GM23248 (cell line): ENCODE data around the gene CHST12. TPM values are rescaled to one million over a fixed set of nuclear protein-coding genes. Genes with fewer than 3 reads are reported as not detected.

Source experiments
- DNase-seq: peaks from one replicate; pipeline ENCODE4 v3.0.0-alpha.2; 2015
- H2AFZ ChIP-seq: fragments of 200-600 bp; sonication (generic); 2 replicates; pipeline ENCODE4 v1.6.1; 2016; ENCODE audit warnings: antibody characterized with exemption
- H3F3A ChIP-seq: fragments of 200-600 bp; sonication (generic); 2 replicates; pipeline ENCODE4 v1.6.1; 2016; ENCODE audit warnings: mild to moderate bottlenecking, antibody characterized with exemption, mixed run types; ENCODE audit not compliant: insufficient read depth
- H3K27ac ChIP-seq: fragments of 200-600 bp; sonication (generic); 2 replicates; pipeline ENCODE4 v1.5.1; 2016; ENCODE audit warnings: mild to moderate bottlenecking
- H3K27me3 ChIP-seq: fragments of 200-600 bp; sonication (generic); replicated peaks from 2 replicates; pipeline ENCODE4 v1.6.1; 2016; ENCODE audit warnings: mild to moderate bottlenecking; ENCODE audit not compliant: insufficient read depth
- H3K36me3 ChIP-seq: fragments of 200-600 bp; sonication (generic); 2 replicates; pipeline ENCODE4 v1.6.1; 2016; ENCODE audit warnings: low read depth, mild to moderate bottlenecking
- H3K4me1 ChIP-seq: fragments of 200-600 bp; sonication (generic); 2 replicates; pipeline ENCODE4 v1.6.1; 2016; ENCODE audit warnings: mild to moderate bottlenecking; ENCODE audit not compliant: insufficient read depth
- H3K4me2 ChIP-seq: fragments of 200-600 bp; sonication (generic); one replicate; pipeline ENCODE4 v1.6.1; 2016; ENCODE audit warnings: mild to moderate bottlenecking; ENCODE audit not compliant: unreplicated experiment
- H3K4me3 ChIP-seq: fragments of 200-600 bp; sonication (generic); 2 replicates; pipeline ENCODE4 v1.5.1; 2016; ENCODE audit warnings: mild to moderate bottlenecking
- H3K79me2 ChIP-seq: fragments of 200-600 bp; sonication (generic); 2 replicates; pipeline ENCODE4 v1.6.1; 2016; ENCODE audit warnings: mild to moderate bottlenecking; ENCODE audit not compliant: insufficient read depth
- H3K9ac ChIP-seq: fragments of 200-600 bp; sonication (generic); 2 replicates; pipeline ENCODE4 v1.6.1; 2016; ENCODE audit warnings: mild to moderate bottlenecking
- H3K9me2 ChIP-seq: fragments of 200-600 bp; sonication (generic); 2 replicates; pipeline ENCODE4 v1.6.1; 2016; ENCODE audit warnings: mixed run types, mild to moderate bottlenecking, moderate library complexity; ENCODE audit not compliant: insufficient read depth
- H3K9me3 ChIP-seq: fragments of 200-600 bp; sonication (generic); one replicate; pipeline ENCODE4 v1.6.1; 2017; ENCODE audit warnings: low read depth
- H4K20me1 ChIP-seq: fragments of 200-600 bp; sonication (generic); 2 replicates; pipeline ENCODE4 v1.6.0; 2016; ENCODE audit not compliant: insufficient read depth
- EZH2 ChIP-seq: fragments of 200-600 bp; sonication (generic); IDR thresholded peaks from 2 replicates; pipeline ENCODE4 v1.6.1; 2018; ENCODE audit warnings: antibody characterized with exemption, mild to moderate bottlenecking; ENCODE audit not compliant: insufficient read depth, poor library complexity, severe bottlenecking
- EZH2phosphoT487 ChIP-seq: fragments of 200-600 bp; sonication (generic); IDR thresholded peaks from 2 replicates; pipeline ENCODE4 v1.6.1; 2018; ENCODE audit warnings: antibody characterized with exemption, moderate library complexity, mild to moderate bottlenecking, low read depth; ENCODE audit not compliant: insufficient read depth
- WGBS, 2 experiments: methylation state at CpG; one replicate each; pipeline ENCODE4 v1.1.6; 2015 to 2017; ENCODE audit warnings: low lambda C conversion rate in 2 of 2, low coverage in 1 of 2; ENCODE audit errors: missing lambda C conversion rate in 2 of 2; 5-methylcytosine and 5-hydroxymethylcytosine counted together
- in situ Hi-C: fragments of 300-500 bp; cut with MboI; formaldehyde crosslinking; loops from 2 replicates; pipeline ENCODE4 v1.15.0; 2020
- polyA plus RNA-seq: library from polyadenylated mRNA; unstranded; fragments of >200 nt; fragmentation: Nextera tagmentation; extraction: Ambion mirVana; gene quantifications from 2 replicates; pipeline ENCODE4 v1.2.1, GENCODE V29; 2016
- total RNA-seq: library from RNA; depleted of rRNA; stranded (reverse); fragments of >200 nt; shearing (Covaris generic); gene quantifications from 2 replicates; pipeline ENCODE4 v1.2.3, GENCODE V29; 2014

Gene CHST12
- total and polyA plus RNA-seq, 2 experiments from 2014 or later: 10.6 to 33.7 TPM

- 42 to 47% methylated on average over 17 to 19 of the region's 19 CpGs for WGBS, 2 experiments
- no peak for DNase-seq
- peaks cover 13% of the 10 kb centered on the region for H3K4me1 ChIP-seq
- H3K9me2 ChIP-seq: no peaks in the 10 kb centered on the region
- TF ChIP-seq EZH2 (no peak), EZH2phosphoT487 (no peak)
- H3K9ac ChIP-seq: no peak overlapping the region
- no peaks in the 10 kb centered on the region for H3K9me3 ChIP-seq
- no peaks in the 10 kb centered on the region for H3K27me3 ChIP-seq
- H3K27ac ChIP-seq: no peak overlapping the region
- H3K4me3 ChIP-seq: no peak overlapping the region
- H3K4me2 ChIP-seq: peak overlapping the region; percentile 13
- no peaks in the 10 kb centered on the region for H3K36me3 ChIP-seq
- no peaks in the 10 kb centered on the region for H4K20me1 ChIP-seq
- H3K79me2 ChIP-seq: no peaks in the 10 kb centered on the region
- peak overlapping the region; percentile 60; the same call in 1 of the 2 replicates for H2AFZ ChIP-seq
- in situ Hi-C loops: no loop called here
- no peaks in the 10 kb centered on the region for H3F3A ChIP-seq
Observed at GRCh38 chr7:2478800-2479199, 75.4 kb downstream of the CHST12 start.

GRCh38 chr7:2479276-2480069 is 76.1 kb downstream of the CHST12 start:
- no peak for DNase-seq
- Histone ChIP-seq H2AFZ (no peak overlapping the region), H3K4me2 (no peak overlapping the region), H3K9me3 (no peaks in the 10 kb centered on the region), H4K20me1 (no peaks in the 10 kb centered on the region), H3K36me3 (no peaks in the 10 kb centered on the region), H3K9ac (no peak overlapping the region), H3K27ac (no peak overlapping the region), H3K9me2 (no peaks in the 10 kb centered on the region), H3K27me3 (no peaks in the 10 kb centered on the region), H3K4me3 (no peak overlapping the region), H3F3A (no peaks in the 10 kb centered on the region), H3K4me1 (peaks cover 13% of the 10 kb centered on the region), H3K79me2 (no peaks in the 10 kb centered on the region)
- in situ Hi-C loops: no loop called here
- WGBS, 2 experiments: 71 to 72% methylated on average over 16 of the region's 16 CpGs
- TF ChIP-seq EZH2phosphoT487 (no peak), EZH2 (no peak)

- TF ChIP-seq EZH2phosphoT487 (no peak), EZH2 (no peak)
- no peak overlapping the region for H3K27ac ChIP-seq
- WGBS, 2 experiments: 45 to 52% methylated on average over 18 to 21 of the region's 21 CpGs
- H3K9ac ChIP-seq: no peak overlapping the region
- in situ Hi-C loops: no loop called here
- H3K36me3 ChIP-seq: no peaks in the 10 kb centered on the region
- H3K27me3 ChIP-seq: no peaks in the 10 kb centered on the region
- no peak overlapping the region for H3K4me2 ChIP-seq
- DNase-seq: no peak
- H3K9me3 ChIP-seq: no peaks in the 10 kb centered on the region
- H3F3A ChIP-seq: no peaks in the 10 kb centered on the region
- no peak overlapping the region for H2AFZ ChIP-seq
- no peaks in the 10 kb centered on the region for H4K20me1 ChIP-seq
- H3K4me3 ChIP-seq: no peak overlapping the region
- peaks cover 13% of the 10 kb centered on the region for H3K4me1 ChIP-seq
- no peaks in the 10 kb centered on the region for H3K79me2 ChIP-seq
- H3K9me2 ChIP-seq: no peaks in the 10 kb centered on the region
Observed at GRCh38 chr7:2480070-2480408, 76.6 kb downstream of the CHST12 start.

- WGBS, 2 experiments: 37 to 50% methylated on average over 4 of the region's 4 CpGs
- no peaks in the 10 kb centered on the region for H3K36me3 ChIP-seq
- no peaks in the 10 kb centered on the region for H3F3A ChIP-seq
- H3K4me2 ChIP-seq: no peak overlapping the region
- no peak for DNase-seq
- peaks cover 13% of the 10 kb centered on the region for H3K4me1 ChIP-seq
- H3K27me3 ChIP-seq: no peaks in the 10 kb centered on the region
- H3K27ac ChIP-seq: no peak overlapping the region
- TF ChIP-seq EZH2 (no peak), EZH2phosphoT487 (no peak)
- H3K4me3 ChIP-seq: no peak overlapping the region
- H2AFZ ChIP-seq: no peak overlapping the region
- no peaks in the 10 kb centered on the region for H4K20me1 ChIP-seq
- in situ Hi-C loops: no loop called here
- H3K9ac ChIP-seq: no peak overlapping the region
- H3K9me2 ChIP-seq: no peaks in the 10 kb centered on the region
- H3K79me2 ChIP-seq: no peaks in the 10 kb centered on the region
- no peaks in the 10 kb centered on the region for H3K9me3 ChIP-seq
Observed at GRCh38 chr7:2481195-2481594, 77.8 kb downstream of the CHST12 start.
